Esophagus muscularis mucosa (tissue), 3 donors: ENCODE measurements around the gene TRIM50.
"Not testable (repeated sequence)": the region's sequence is repeated elsewhere in the genome, so short reads cannot be mapped to it uniquely, and the experiment has no call there.

Experiments used
- CTCF ChIP-seq, 3 experiments: fragments of 200-600 bp in 2 of 3; fragments of 450-650 bp in 1 of 3; sonication (generic) in 2 of 3; IDR thresholded peaks; one replicate each; pipeline ENCODE4 v1.5.1; 2017 to 2019; ENCODE audit warnings: antibody characterized with exemption in 3 of 3, mild to moderate bottlenecking in 2 of 3, moderate library complexity in 1 of 3
- POLR2AphosphoS5 ChIP-seq, 2 donors: sonication (generic); formaldehyde crosslinking; IDR thresholded peaks; one replicate each; pipeline ENCODE4 v1.6.1; 2017; ENCODE audit warnings: antibody characterized with exemption in 2 of 2

DNA sequence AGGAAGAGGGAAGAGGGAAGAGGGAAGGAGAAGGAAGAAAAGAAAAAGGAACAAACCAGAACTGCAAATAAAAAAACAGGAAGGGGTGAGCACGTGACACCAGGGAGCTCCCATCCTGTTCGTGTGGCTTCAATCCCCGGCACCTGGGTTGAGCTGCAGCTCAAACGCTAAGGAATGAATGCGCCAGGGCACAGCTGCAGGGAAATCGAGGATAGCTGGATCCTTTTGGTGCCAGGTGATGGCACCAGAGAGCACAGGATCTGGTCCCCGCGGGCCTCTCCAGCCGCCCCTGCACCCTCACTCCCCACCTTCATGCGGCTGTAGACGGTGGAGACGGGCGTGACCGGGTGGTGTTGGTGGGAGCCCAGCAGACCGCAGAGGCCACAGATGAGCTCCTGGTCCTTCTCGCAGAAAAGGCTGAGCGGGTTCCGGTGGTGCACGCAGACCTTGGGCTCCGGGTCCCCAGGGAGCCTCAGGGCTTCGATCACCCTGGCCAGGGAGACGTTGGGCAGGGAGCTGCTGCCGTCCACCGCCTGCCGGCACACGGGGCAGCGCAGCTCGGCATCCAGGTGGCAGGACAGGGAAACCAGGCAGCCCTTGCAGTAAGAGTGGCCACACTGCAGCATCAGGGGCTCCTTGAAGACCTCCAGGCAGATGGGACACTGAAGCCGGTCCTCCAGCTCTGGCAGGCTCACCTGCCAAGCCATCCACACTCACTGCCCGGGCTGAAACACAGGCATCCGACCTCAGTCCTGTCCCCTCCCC is 3.6 kb downstream of the TRIM50 start:
- peak; percentile 36 to 51 (median 41) for TF ChIP-seq CTCF (IDR thresholded peaks at IDR 0.05)
- not testable (repeated sequence) for TF ChIP-seq POLR2AphosphoS5 (IDR thresholded peaks at IDR 0.05)
